CD4-positive, alpha-beta memory T cell (primary cell): Measurements from ENCODE around the gene ERO1B. TPM values are rescaled to one million over a fixed set of nuclear protein-coding genes. Genes with fewer than 3 reads are reported as not detected.

ENCODE experiments used
- CTCF ChIA-PET: fragments of 350-600 bp; sonication (Branson Sonifier 250); formaldehyde crosslinking; loops from one replicate; lab custom pipeline; 2021; ENCODE audit warnings: inconsistent platforms; ENCODE audit not compliant: partially characterized antibody; lab: Charles Lee
- POLR2A ChIA-PET: fragments of 350-600 bp; sonication (Branson Sonifier 250); formaldehyde crosslinking; loops from one replicate; lab custom pipeline; 2021; ENCODE audit not compliant: partially characterized antibody; lab: Charles Lee
- DNase-seq, 5 donors: peaks; one replicate each; pipeline versions ENCODE4 v3.0.0 to v3.0.0-alpha.2; 2020 to 2022; ENCODE audit warnings: mixed read lengths in 1 of 5
- H3K27ac ChIP-seq: one replicate; pipeline ENCODE4 v1.7.0; 2013; ENCODE audit warnings: low read depth, low read length
- H3K27me3 ChIP-seq: 2 replicates; pipeline ENCODE4 v1.7.0; 2013; ENCODE audit warnings: mild to moderate bottlenecking, low read length, moderate library complexity; ENCODE audit not compliant: insufficient read depth
- H3K36me3 ChIP-seq: 2 replicates; pipeline ENCODE4 v1.7.0; 2013; ENCODE audit warnings: mild to moderate bottlenecking, low read length, moderate library complexity; ENCODE audit not compliant: insufficient read depth
- H3K4me1 ChIP-seq: 2 replicates; pipeline ENCODE4 v1.7.0; 2013; ENCODE audit warnings: mild to moderate bottlenecking, low read length, moderate library complexity; ENCODE audit not compliant: insufficient read depth
- H3K4me3 ChIP-seq, 2 donors: one replicate each; pipeline ENCODE4 v1.7.0; 2013; ENCODE audit warnings: low read length in 2 of 2, mild to moderate bottlenecking in 1 of 2
- H3K9me3 ChIP-seq, 2 donors: one replicate each; pipeline ENCODE4 v1.7.0; 2013; ENCODE audit warnings: low read length in 2 of 2, control low read depth in 1 of 2; ENCODE audit not compliant: control insufficient read depth in 1 of 2
- H3K27ac Mint-ChIP-seq, 7 donors: one replicate each; pipeline ENCODE4 v1.8.0; 2020 to 2021; ENCODE audit warnings: mixed read lengths in 7 of 7, mild to moderate bottlenecking in 6 of 7, inconsistent platforms in 3 of 7, moderate library complexity in 3 of 7
- H3K27me3 Mint-ChIP-seq, 2 donors: one replicate each; pipeline ENCODE4 v1.8.0; 2020 to 2021; ENCODE audit warnings: mixed read lengths in 2 of 2
- H3K36me3 Mint-ChIP-seq, 2 donors: one replicate each; pipeline ENCODE4 v1.8.0; 2020 to 2021; ENCODE audit warnings: mixed read lengths in 2 of 2, inconsistent platforms in 1 of 2, mild to moderate bottlenecking in 1 of 2
- H3K4me1 Mint-ChIP-seq, 4 donors: one replicate each; pipeline ENCODE4 v1.8.0; 2020 to 2021; ENCODE audit warnings: mixed read lengths in 4 of 4, mild to moderate bottlenecking in 1 of 4
- H3K4me3 Mint-ChIP-seq, 8 donors: one replicate each; pipeline ENCODE4 v1.8.0; 2020 to 2021; ENCODE audit warnings: mixed read lengths in 8 of 8, mild to moderate bottlenecking in 7 of 8, moderate library complexity in 6 of 8, inconsistent platforms in 3 of 8
- H3K9me3 Mint-ChIP-seq, 8 donors: one replicate each; pipeline ENCODE4 v1.8.0; 2020 to 2021; ENCODE audit warnings: mixed read lengths in 8 of 8, mild to moderate bottlenecking in 5 of 8, inconsistent platforms in 3 of 8, moderate library complexity in 1 of 8
- intact Hi-C: fragments of 100-400 bp; cut with micrococcal nuclease; formaldehyde crosslinking; loops from one replicate; pipeline ENCODE4 v1.15.1; 2023
- polyA plus RNA-seq, 2 donors: library from polyadenylated mRNA; unstranded; fragments of 300-500 nt; fragmentation: Illumina TruSeq; gene quantifications; one replicate each; pipeline ENCODE4 v1.2.3, GENCODE V29; 2021
- total RNA-seq, 2 experiments: library from RNA; stranded (reverse); gene quantifications; one replicate each; pipeline ENCODE4 v1.2.3, GENCODE V29; 2021

Gene ERO1B
- total and polyA plus RNA-seq, 4 experiments from 2014 or later = 2.4 to 24.5 (median 13.4) TPM

- POLR2A ChIA-PET = no interaction called here
These were observed 31.7 kb upstream of the ERO1B start for GRCh38 chr1:236313427-236313826.

GRCh38 chr1:236311040-236311439 lies 29.3 kb upstream of the ERO1B start:
- POLR2A ChIA-PET = no interaction called here

More at GRCh38 chr1:236313427-236313826, 31.7 kb upstream of the ERO1B start:
- no peak overlapping the region for H3K27ac Mint-ChIP-seq
- no peaks in the 10 kb centered on the region for H3K9me3 Mint-ChIP-seq
- Histone ChIP-seq H3K4me1 (no peaks in the 10 kb centered on the region), H3K9me3 (no peaks in the 10 kb centered on the region), H3K4me3 (no peak overlapping the region), H3K27ac (no peak overlapping the region), H3K36me3 (no peaks in the 10 kb centered on the region), H3K27me3 (no peaks in the 10 kb centered on the region)
- H3K36me3 Mint-ChIP-seq = no peaks in the 10 kb centered on the region
- no peak overlapping the region for H3K4me3 Mint-ChIP-seq
- no peaks in the 10 kb centered on the region for H3K4me1 Mint-ChIP-seq
- peaks cover 3 to 6% of the 10 kb centered on the region in 2 donors for H3K27me3 Mint-ChIP-seq
- DNase-seq = no peak
- CTCF ChIA-PET = interaction anchor here (0.8 kb wide), 1 partner anchor 68 kb away, joined by 3 read pairs; no protein-coding TSS in a partner anchor
- intact Hi-C loops = no loop called here

GRCh38 chr1:236308827-236309226 lies 27.1 kb upstream of the ERO1B start:
- Mint-ChIP-seq H3K36me3 (no peaks in the 10 kb centered on the region), H3K4me3 (no peak overlapping the region), H3K4me1 (no peaks in the 10 kb centered on the region), H3K9me3 (no peaks in the 10 kb centered on the region), H3K27me3 (no peaks in the 10 kb centered on the region), H3K27ac (no peak overlapping the region)
- H3K27me3 ChIP-seq = no peaks in the 10 kb centered on the region
- no peaks in the 10 kb centered on the region for H3K36me3 ChIP-seq
- no peak overlapping the region for H3K27ac ChIP-seq
- no peak for DNase-seq
- ChIA-PET POLR2A (no interaction called here), CTCF (no interaction called here)
- intact Hi-C loops = no loop called here
- no peaks in the 10 kb centered on the region for H3K4me1 ChIP-seq
- no peak overlapping the region for H3K4me3 ChIP-seq
- H3K9me3 ChIP-seq = no peaks in the 10 kb centered on the region

More at GRCh38 chr1:236311040-236311439, 29.3 kb upstream of the ERO1B start:
- CTCF ChIA-PET = no interaction called here
- no peaks in the 10 kb centered on the region for H3K36me3 Mint-ChIP-seq
- H3K27ac Mint-ChIP-seq = no peak overlapping the region
- H3K9me3 Mint-ChIP-seq = no peaks in the 10 kb centered on the region
- Histone ChIP-seq H3K27me3 (no peaks in the 10 kb centered on the region), H3K4me1 (no peaks in the 10 kb centered on the region), H3K4me3 (no peak overlapping the region), H3K36me3 (no peaks in the 10 kb centered on the region), H3K9me3 (no peaks in the 10 kb centered on the region), H3K27ac (no peak overlapping the region)
- H3K4me3 Mint-ChIP-seq = no peak overlapping the region
- intact Hi-C loops = no loop called here
- H3K4me1 Mint-ChIP-seq = no peaks in the 10 kb centered on the region
- H3K27me3 Mint-ChIP-seq = peaks cover 3 to 6% of the 10 kb centered on the region in 2 donors
- DNase-seq = no peak

- H3K27me3 ChIP-seq = no peaks in the 10 kb centered on the region
- no peaks in the 10 kb centered on the region for H3K36me3 Mint-ChIP-seq
- no peaks in the 10 kb centered on the region for H3K4me1 Mint-ChIP-seq
- POLR2A ChIA-PET = no interaction called here
- H3K4me1 ChIP-seq = no peaks in the 10 kb centered on the region
- no peak overlapping the region for H3K4me3 ChIP-seq
- H3K36me3 ChIP-seq = no peaks in the 10 kb centered on the region
- no peak overlapping the region for H3K27ac Mint-ChIP-seq
- H3K9me3 Mint-ChIP-seq = no peaks in the 10 kb centered on the region
- intact Hi-C loops = no loop called here
- DNase-seq = no peak
- no peaks in the 10 kb centered on the region for H3K9me3 ChIP-seq
- H3K4me3 Mint-ChIP-seq = no peak overlapping the region
- CTCF ChIA-PET = no interaction called here
- no peaks in the 10 kb centered on the region for H3K27me3 Mint-ChIP-seq
- no peak overlapping the region for H3K27ac ChIP-seq
These were observed 25.7 kb upstream of the ERO1B start for GRCh38 chr1:236307435-236307834.

- Histone ChIP-seq H3K36me3 (no peaks in the 10 kb centered on the region), H3K27ac (no peak overlapping the region), H3K4me1 (no peaks in the 10 kb centered on the region), H3K4me3 (no peak overlapping the region), H3K27me3 (no peaks in the 10 kb centered on the region), H3K9me3 (no peaks in the 10 kb centered on the region)
- no peak overlapping the region for H3K4me3 Mint-ChIP-seq
- no peaks in the 10 kb centered on the region for H3K27me3 Mint-ChIP-seq
- DNase-seq = no peak
- H3K4me1 Mint-ChIP-seq = no peaks in the 10 kb centered on the region
- CTCF ChIA-PET = no interaction called here
- H3K9me3 Mint-ChIP-seq = no peaks in the 10 kb centered on the region
- no peaks in the 10 kb centered on the region for H3K36me3 Mint-ChIP-seq
- POLR2A ChIA-PET = no interaction called here
- intact Hi-C loops = no loop called here
- no peak overlapping the region for H3K27ac Mint-ChIP-seq
These were observed 22.9 kb upstream of the ERO1B start for GRCh38 chr1:236304682-236305081.

- CTCF ChIA-PET = no interaction called here
- Histone ChIP-seq H3K9me3 (no peaks in the 10 kb centered on the region), H3K4me1 (no peaks in the 10 kb centered on the region), H3K27ac (no peak overlapping the region), H3K27me3 (no peaks in the 10 kb centered on the region), H3K36me3 (no peaks in the 10 kb centered on the region), H3K4me3 (no peak overlapping the region)
- Mint-ChIP-seq H3K27ac (peak overlapping the region in 1 of 7 donors; percentile 11), H3K36me3 (no peaks in the 10 kb centered on the region), H3K4me3 (no peak overlapping the region), H3K27me3 (peaks cover 0 to 2% of the 10 kb centered on the region in 2 donors), H3K4me1 (no peaks in the 10 kb centered on the region), H3K9me3 (no peaks in the 10 kb centered on the region)
- POLR2A ChIA-PET = no interaction called here
- DNase-seq = no peak
- intact Hi-C loops = loop anchor here (1.0 kb wide), 1 partner anchor 194 kb away; no protein-coding TSS in a partner anchor
These were observed 21.9 kb upstream of the ERO1B start for GRCh38 chr1:236303675-236304074.

- intact Hi-C loops = loop anchor here (1.0 kb wide), 1 partner anchor 194 kb away; no protein-coding TSS in a partner anchor
- no peak overlapping the region for H3K4me3 ChIP-seq
- Mint-ChIP-seq H3K4me1 (no peaks in the 10 kb centered on the region), H3K27me3 (peaks cover 0 to 2% of the 10 kb centered on the region in 2 donors), H3K9me3 (no peaks in the 10 kb centered on the region), H3K27ac (no peak overlapping the region), H3K4me3 (no peak overlapping the region), H3K36me3 (no peaks in the 10 kb centered on the region)
- no peak for DNase-seq
- no peaks in the 10 kb centered on the region for H3K36me3 ChIP-seq
- H3K27ac ChIP-seq = no peak overlapping the region
- POLR2A ChIA-PET = no interaction called here
- no peaks in the 10 kb centered on the region for H3K4me1 ChIP-seq
- CTCF ChIA-PET = no interaction called here
- H3K27me3 ChIP-seq = no peaks in the 10 kb centered on the region
- no peaks in the 10 kb centered on the region for H3K9me3 ChIP-seq
These were observed 21.2 kb upstream of the ERO1B start for GRCh38 chr1:236302941-236303340.

GRCh38 chr1:236301958-236302335 lies 20.2 kb upstream of the ERO1B start:
- H3K4me3 Mint-ChIP-seq = no peak overlapping the region
- no peaks in the 10 kb centered on the region for H3K27me3 ChIP-seq
- no peak overlapping the region for H3K4me3 ChIP-seq
- H3K27me3 Mint-ChIP-seq = peaks cover 2 to 4% of the 10 kb centered on the region in 2 donors
- no peaks in the 10 kb centered on the region for H3K36me3 ChIP-seq
- CTCF ChIA-PET = no interaction called here
- H3K9me3 Mint-ChIP-seq = no peaks in the 10 kb centered on the region
- H3K27ac ChIP-seq = no peak overlapping the region
- H3K4me1 Mint-ChIP-seq = no peaks in the 10 kb centered on the region
- H3K9me3 ChIP-seq = no peaks in the 10 kb centered on the region
- POLR2A ChIA-PET = no interaction called here
- no peaks in the 10 kb centered on the region for H3K36me3 Mint-ChIP-seq
- H3K4me1 ChIP-seq = no peaks in the 10 kb centered on the region
- no peak overlapping the region for H3K27ac Mint-ChIP-seq
- intact Hi-C loops = no loop called here
- DNase-seq = no peak
